ENCODE results near the gene PPP1R1B. TPM values are rescaled to one million over a fixed set of nuclear protein-coding genes. Genes with fewer than 3 reads are reported as not detected.

Gene PPP1R1B
- total RNA-seq, 4 donors from 2014 or later, result 1.5 to 5.1 TPM; not detected in 2

GRCh38 chr17:39666601-39667261 is 40.0 kb downstream of the PPP1R1B start:
- no peaks in the 10 kb centered on the region for H3K9me3 ChIP-seq
- intact Hi-C loops (cut with DNase I; ENCODE audit: low total_unique reads) (loop anchor here (10.0 kb wide), 1 partner anchor 472 kb away; the partner anchor contains the start of gene CACNB1), in situ Hi-C loops (cut with MboI; ENCODE audit: low sequenced_read_pairs in 4 of 4) (no loop called here)
- DNase-seq, result peak; percentile 75 to 94
- H3K27ac ChIP-seq, result peak overlapping the region; percentile 96 to 99 (median 98)
- peak; percentile 55 to 60 for ATAC-seq
- peak overlapping the region; percentile 52 to 62 (median 59) for H3K4me3 ChIP-seq
- no peak for TF ChIP-seq CTCF (IDR thresholded peaks at IDR 0.05 in 4 of 5, conservative IDR thresholded peaks at IDR 0.05 in 1 of 5)
- peak; percentile 62 to 87 for TF ChIP-seq POLR2A (IDR thresholded peaks at IDR 0.05)
- H3K27me3 ChIP-seq, result no peaks in the 10 kb centered on the region
- no peaks in the 10 kb centered on the region for H3K36me3 ChIP-seq
- H3K4me1 ChIP-seq, result peaks cover 63 to 81% of the 10 kb centered on the region in 2 donors

DNA sequence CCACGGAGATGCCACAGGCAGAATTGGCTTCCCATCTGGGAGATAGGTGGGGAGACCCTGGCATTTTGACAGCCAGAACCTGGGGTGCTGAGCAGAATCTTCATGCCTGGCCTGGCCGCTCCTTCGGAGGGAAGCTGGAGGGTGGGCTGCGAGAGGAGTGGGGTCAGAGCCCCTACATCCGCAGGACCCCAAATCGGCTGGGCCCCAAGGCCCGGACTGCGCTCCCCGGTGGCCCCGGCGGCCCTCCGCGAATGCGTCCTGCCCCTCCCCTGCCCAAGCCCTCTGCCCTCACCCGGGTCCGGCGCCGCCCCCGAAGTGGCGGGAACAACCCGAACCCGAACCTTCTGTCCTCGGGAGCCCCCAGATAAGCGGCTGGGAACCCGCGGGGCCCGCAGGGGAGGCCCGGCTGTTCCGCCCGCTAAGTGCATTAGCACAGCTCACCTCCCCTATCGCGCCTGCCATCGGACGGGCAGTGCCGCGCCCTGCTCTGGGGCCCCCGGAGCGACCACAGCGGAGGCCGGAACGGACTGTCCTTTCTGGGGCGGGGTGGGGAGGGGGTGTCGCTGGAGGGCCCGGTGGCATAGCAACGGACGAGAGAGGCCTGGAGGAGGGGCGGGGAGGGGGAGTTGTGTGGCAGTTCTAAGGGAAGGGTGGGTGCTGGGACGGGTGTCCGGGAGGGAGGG is 40.7 kb downstream of the PPP1R1B start:
- H3K4me3 ChIP-seq, result peak overlapping the region; percentile 52 to 62 (median 59)
- DNase-seq, result peak in 1 of 2 donors; percentile 58
- H3K36me3 ChIP-seq, result no peaks in the 10 kb centered on the region
- in situ Hi-C loops (cut with MboI; ENCODE audit: low sequenced_read_pairs in 4 of 4) (no loop called here), intact Hi-C loops (cut with DNase I; ENCODE audit: low total_unique reads) (loop anchor here (10.0 kb wide), 1 partner anchor 473 kb away; the partner anchor contains the start of gene CACNB1)
- TF ChIP-seq CTCF (IDR thresholded peaks at IDR 0.05 in 4 of 5, conservative IDR thresholded peaks at IDR 0.05 in 1 of 5) (no peak), POLR2A (IDR thresholded peaks at IDR 0.05) (peak in 1 of 2 donors; percentile 7)
- no peaks in the 10 kb centered on the region for H3K9me3 ChIP-seq
- no peaks in the 10 kb centered on the region for H3K27me3 ChIP-seq
- ATAC-seq, result no peak
- peaks cover 56 to 74% of the 10 kb centered on the region in 2 donors for H3K4me1 ChIP-seq
- peak overlapping the region; percentile 96 to 99 (median 98) for H3K27ac ChIP-seq

- peak in 1 of 2 donors; percentile 75 for DNase-seq
- Histone ChIP-seq H3K27me3 (no peaks in the 10 kb centered on the region), H3K4me1 (peaks cover 48 to 66% of the 10 kb centered on the region in 2 donors), H3K9me3 (no peaks in the 10 kb centered on the region), H3K27ac (peak within 1 kb of the TSS; percentile 96 to 99 (median 98)), H3K36me3 (no peaks in the 10 kb centered on the region), H3K4me3 (peak within 1 kb of the TSS; percentile 52 to 62 (median 59))
- TF ChIP-seq CTCF (IDR thresholded peaks at IDR 0.05 in 4 of 5, conservative IDR thresholded peaks at IDR 0.05 in 1 of 5) (peak; percentile 65 to 80 (median 77)), POLR2A (IDR thresholded peaks at IDR 0.05) (peak in 1 of 2 donors; percentile 32)
- in situ Hi-C loops (cut with MboI; ENCODE audit: low sequenced_read_pairs in 4 of 4), result no loop called here
- intact Hi-C loops (cut with DNase I; ENCODE audit: low total_unique reads), result loop anchor here (10.0 kb wide), 1 partner anchor 473 kb away; the partner anchor contains the start of gene CACNB1
- no peak for ATAC-seq
Measured at GRCh38 chr17:39667945-39668924, 41.5 kb downstream of the PPP1R1B start, which contains the start of gene PNMT. PNMT (plus strand) TSS chr17:39668453; CDS start chr17:39668476, 23 bp downstream.

Data from gastrocnemius medialis (tissue), 4 donors.